NCI-H146 treated with DMSO at 0.1 percent for 48 hours (cell line): ENCODE measurements around the gene MCUB.
"Not testable (repeated sequence)": the region's sequence is repeated elsewhere in the genome, so short reads cannot be mapped to it uniquely, and the experiment has no call there.

Experiments used
- DNase-seq: peaks from one replicate; lab custom pipeline; 2025; ENCODE audit not compliant: unreplicated experiment; lab: John Stamatoyannopoulos, UW

Gene MCUB

GRCh38 chr4:109559983-109560686, at the start of gene MCUB:
Gene MCUB (plus strand): TSS chr4:109560246. CDS start chr4:109560338, 92 bp downstream.
- peak; percentile 55 for DNase-seq

- DNase-seq: no peak
Measured at GRCh38 chr4:109510687-109511086, 49.4 kb upstream of the MCUB start.

- DNase-seq: no peak
Measured at GRCh38 chr4:109511414-109511813, 48.6 kb upstream of the MCUB start.

- DNase-seq: not testable (repeated sequence)
Measured at GRCh38 chr4:109513368-109513767, 46.7 kb upstream of the MCUB start.

- DNase-seq: no peak
Measured at GRCh38 chr4:109532182-109532581, 27.9 kb upstream of the MCUB start.

GRCh38 chr4:109545401-109545800, 14.6 kb upstream of the MCUB start:
- DNase-seq: no peak

- DNase-seq: no peak
Measured at GRCh38 chr4:109547394-109547793, 12.7 kb upstream of the MCUB start.

GRCh38 chr4:109548655-109549054, 11.4 kb upstream of the MCUB start:
- no peak for DNase-seq

GRCh38 chr4:109552237-109552636, 7.8 kb upstream of the MCUB start:
- DNase-seq: no peak

GRCh38 chr4:109553130-109553529, 6.9 kb upstream of the MCUB start:
- DNase-seq: no peak

GRCh38 chr4:109554971-109555370, 5.1 kb upstream of the MCUB start:
- no peak for DNase-seq

- no peak for DNase-seq
Measured at GRCh38 chr4:109557433-109557832, 2.6 kb upstream of the MCUB start.

GRCh38 chr4:109558095-109558494, 2.0 kb upstream of the MCUB start:
- DNase-seq: not testable (repeated sequence)

- no peak for DNase-seq
Measured at GRCh38 chr4:109559625-109559982, 442 bp upstream of the MCUB start.

GRCh38 chr4:109560687-109561461, 828 bp downstream of the MCUB start:
- peak; percentile 21 for DNase-seq

- no peak for DNase-seq
Measured at GRCh38 chr4:109562457-109563239, 2.6 kb downstream of the MCUB start.

- no peak for DNase-seq
Measured at GRCh38 chr4:109571494-109571893, 11.4 kb downstream of the MCUB start.

GRCh38 chr4:109572154-109572553, 12.1 kb downstream of the MCUB start:
- DNase-seq: no peak

- no peak for DNase-seq
Measured at GRCh38 chr4:109574443-109574850, 14.4 kb downstream of the MCUB start.

GRCh38 chr4:109574931-109575804, 15.1 kb downstream of the MCUB start:
- no peak for DNase-seq

- DNase-seq: peak; percentile 58
Measured at GRCh38 chr4:109576462-109576861, 16.4 kb downstream of the MCUB start.
